ENCODE data around the gene PSMD1.
"Not testable (repeated sequence)": the region's sequence is repeated elsewhere in the genome, so short reads cannot be mapped to it uniquely, and the experiment has no call there.

PSMD1 gene

GRCh38 chr2:231016566-231017230 lies 40.0 kb upstream of the PSMD1 start:
- no peaks in the 10 kb centered on the region for H3K4me1 ChIP-seq (ENCODE audit: control insufficient read depth in 1 of 2, insufficient read depth in 1 of 2, low read depth in 1 of 2, low read length in 1 of 2)
- H3K36me3 ChIP-seq: no peaks in the 10 kb centered on the region
- no peaks in the 10 kb centered on the region for H3K9me3 ChIP-seq
- no peak for TF ChIP-seq CTCF (IDR thresholded peaks at IDR 0.05)
- H3K27ac ChIP-seq: no peak overlapping the region
- no peak overlapping the region for H3K4me3 ChIP-seq (ENCODE audit: low read depth in 1 of 2, low read length in 1 of 2)
- H3K27me3 ChIP-seq: peaks cover 15% of the 10 kb centered on the region

GRCh38 chr2:231017231-231017598 lies 39.5 kb upstream of the PSMD1 start:
- Histone ChIP-seq H3K4me3 (ENCODE audit: low read depth in 1 of 2, low read length in 1 of 2) (no peak overlapping the region), H3K27ac (no peak overlapping the region), H3K4me1 (ENCODE audit: control insufficient read depth in 1 of 2, insufficient read depth in 1 of 2, low read depth in 1 of 2, low read length in 1 of 2) (no peaks in the 10 kb centered on the region), H3K27me3 (peaks cover 15% of the 10 kb centered on the region), H3K36me3 (no peaks in the 10 kb centered on the region), H3K9me3 (no peaks in the 10 kb centered on the region)
- TF ChIP-seq CTCF (IDR thresholded peaks at IDR 0.05): no peak

GRCh38 chr2:231018184-231018583 lies 38.5 kb upstream of the PSMD1 start:
- no peak overlapping the region for H3K27ac ChIP-seq
- H3K4me3 ChIP-seq (ENCODE audit: low read depth in 1 of 2, low read length in 1 of 2): no peak overlapping the region
- H3K27me3 ChIP-seq: peaks cover 8% of the 10 kb centered on the region
- H3K9me3 ChIP-seq: no peaks in the 10 kb centered on the region
- no peak for TF ChIP-seq CTCF (IDR thresholded peaks at IDR 0.05)
- H3K36me3 ChIP-seq: no peaks in the 10 kb centered on the region
- no peaks in the 10 kb centered on the region for H3K4me1 ChIP-seq (ENCODE audit: control insufficient read depth in 1 of 2, insufficient read depth in 1 of 2, low read depth in 1 of 2, low read length in 1 of 2)

GRCh38 chr2:231025059-231025458 lies 31.6 kb upstream of the PSMD1 start:
- H3K4me1 ChIP-seq (ENCODE audit: control insufficient read depth in 1 of 2, insufficient read depth in 1 of 2, low read depth in 1 of 2, low read length in 1 of 2); H3K4me3 ChIP-seq (ENCODE audit: low read depth in 1 of 2, low read length in 1 of 2); H3K36me3 ChIP-seq; H3K9me3 ChIP-seq; H3K27ac ChIP-seq: not testable (repeated sequence)
- peaks cover 17% of the 10 kb centered on the region for H3K27me3 ChIP-seq

GRCh38 chr2:231028889-231029288 lies 27.8 kb upstream of the PSMD1 start:
- Histone ChIP-seq H3K4me1 (ENCODE audit: control insufficient read depth in 1 of 2, insufficient read depth in 1 of 2, low read depth in 1 of 2, low read length in 1 of 2) (no peaks in the 10 kb centered on the region), H3K27ac (no peak overlapping the region), H3K36me3 (no peaks in the 10 kb centered on the region), H3K9me3 (no peaks in the 10 kb centered on the region), H3K4me3 (ENCODE audit: low read depth in 1 of 2, low read length in 1 of 2) (no peak overlapping the region), H3K27me3 (peaks cover 42% of the 10 kb centered on the region)
- TF ChIP-seq CTCF (IDR thresholded peaks at IDR 0.05): no peak

- Histone ChIP-seq H3K27me3 (peaks cover 49% of the 10 kb centered on the region), H3K4me3 (ENCODE audit: low read depth in 1 of 2, low read length in 1 of 2) (no peak overlapping the region), H3K9me3 (no peaks in the 10 kb centered on the region), H3K4me1 (ENCODE audit: control insufficient read depth in 1 of 2, insufficient read depth in 1 of 2, low read depth in 1 of 2, low read length in 1 of 2) (no peaks in the 10 kb centered on the region), H3K27ac (no peak overlapping the region), H3K36me3 (no peaks in the 10 kb centered on the region)
- no peak for TF ChIP-seq CTCF (IDR thresholded peaks at IDR 0.05)
These were observed 27.1 kb upstream of the PSMD1 start for GRCh38 chr2:231029563-231029962.
